Activated CD4-positive, alpha-beta T cell treated with anti-CD3 and anti-CD28 coated beads for 48 hours (primary cell): ENCODE results near the gene CPA5.
"Not testable (repeated sequence)": the region's sequence is repeated elsewhere in the genome, so short reads cannot be mapped to it uniquely, and the experiment has no call there.

Experiments used
- DNase-seq: peaks from one replicate; pipeline ENCODE4 v3.0.0-alpha.2; 2020

CPA5 gene

DNA sequence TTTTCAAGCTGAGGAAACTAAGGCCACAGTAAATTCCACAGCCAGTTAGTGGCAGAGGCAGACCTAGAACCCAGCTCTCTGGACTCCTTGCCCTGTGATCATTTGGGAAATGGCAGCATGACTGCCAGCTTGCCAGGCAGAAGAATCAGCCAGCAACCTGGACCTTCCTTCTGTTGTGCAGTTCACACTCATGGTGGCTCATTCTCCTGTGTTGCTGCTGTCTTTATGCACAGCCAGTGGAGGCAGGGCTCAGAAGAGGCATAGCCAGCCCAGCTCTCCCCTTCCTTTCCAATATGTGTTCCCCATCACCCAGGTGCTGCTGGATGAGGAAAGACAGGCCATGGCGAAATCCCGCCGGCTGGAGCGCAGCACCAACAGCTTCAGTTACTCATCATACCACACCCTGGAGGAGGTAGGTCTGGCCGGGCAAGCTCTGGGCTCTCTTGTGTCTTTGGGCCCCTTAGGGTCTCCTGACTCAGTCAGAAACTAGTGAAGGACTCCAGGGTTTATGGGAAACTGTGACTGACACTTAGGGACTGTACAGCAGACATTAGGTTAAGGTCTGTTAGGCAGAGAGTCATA is 14.8 kb downstream of the CPA5 start:
- DNase-seq: no peak

DNA sequence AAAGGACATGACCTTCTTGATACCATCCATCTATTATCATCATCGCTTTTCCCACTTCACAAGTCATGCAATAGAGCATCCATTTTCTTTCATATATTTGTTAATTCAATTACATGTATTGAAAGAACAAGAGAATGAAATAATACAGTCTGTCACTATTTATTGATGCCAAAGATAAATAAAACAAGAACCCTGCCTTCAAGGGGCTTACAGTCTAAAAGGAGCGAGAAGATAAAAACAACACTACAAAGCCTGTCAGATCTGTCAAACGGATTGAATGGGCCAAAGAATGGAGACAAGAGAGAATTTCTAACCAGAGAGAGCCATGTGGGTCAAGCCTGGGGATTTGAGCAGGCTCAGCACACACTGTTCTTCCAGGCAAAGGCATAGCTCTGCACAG is 15.9 kb downstream of the CPA5 start:
- DNase-seq: no peak

DNA sequence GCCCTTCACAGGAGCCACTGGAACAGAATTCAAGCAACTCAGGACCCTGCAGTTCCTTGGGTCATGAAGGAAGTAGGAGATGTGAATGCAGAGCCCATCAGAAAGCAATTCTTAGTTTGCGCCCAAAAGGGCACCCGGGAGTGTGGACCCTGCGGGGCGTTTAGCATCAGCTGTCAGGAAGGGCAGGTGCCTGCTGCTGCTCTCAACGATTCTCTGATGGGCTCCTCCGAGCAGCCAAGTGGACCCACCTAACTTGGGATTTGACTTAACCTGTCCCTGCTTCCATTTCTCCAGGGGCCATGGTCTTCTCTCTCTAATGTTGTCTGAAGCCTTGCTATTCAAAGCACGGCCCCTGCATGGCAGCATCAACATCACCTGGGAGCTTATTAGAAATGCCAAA is 17.1 kb downstream of the CPA5 start:
- no peak for DNase-seq

DNA sequence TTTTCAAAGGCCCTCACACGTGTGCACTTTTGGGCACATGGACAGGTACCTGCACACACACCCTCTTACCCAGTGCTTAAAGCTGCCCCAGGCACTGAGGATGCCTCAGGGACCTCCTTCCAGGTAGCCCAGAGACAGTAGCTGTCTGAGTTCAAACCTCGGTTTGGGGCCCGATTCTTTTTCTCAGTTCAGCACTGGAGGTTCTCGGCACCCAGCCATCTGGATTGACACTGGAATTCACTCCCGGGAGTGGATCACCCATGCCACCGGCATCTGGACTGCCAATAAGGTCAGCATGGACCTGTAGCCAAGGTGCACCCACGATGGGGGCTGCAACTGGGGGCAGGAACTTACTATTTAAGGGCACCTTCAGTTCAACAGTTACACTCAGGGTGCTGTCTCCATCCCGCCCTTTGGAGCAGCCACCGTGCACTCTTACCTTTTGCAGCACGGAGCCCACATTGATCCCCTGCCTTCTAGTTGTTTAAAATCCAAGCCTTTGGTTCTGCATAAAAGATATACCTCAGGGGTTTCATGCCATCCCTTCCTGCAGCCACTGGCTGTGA is 17.7 kb downstream of the CPA5 start:
- no peak for DNase-seq

DNA sequence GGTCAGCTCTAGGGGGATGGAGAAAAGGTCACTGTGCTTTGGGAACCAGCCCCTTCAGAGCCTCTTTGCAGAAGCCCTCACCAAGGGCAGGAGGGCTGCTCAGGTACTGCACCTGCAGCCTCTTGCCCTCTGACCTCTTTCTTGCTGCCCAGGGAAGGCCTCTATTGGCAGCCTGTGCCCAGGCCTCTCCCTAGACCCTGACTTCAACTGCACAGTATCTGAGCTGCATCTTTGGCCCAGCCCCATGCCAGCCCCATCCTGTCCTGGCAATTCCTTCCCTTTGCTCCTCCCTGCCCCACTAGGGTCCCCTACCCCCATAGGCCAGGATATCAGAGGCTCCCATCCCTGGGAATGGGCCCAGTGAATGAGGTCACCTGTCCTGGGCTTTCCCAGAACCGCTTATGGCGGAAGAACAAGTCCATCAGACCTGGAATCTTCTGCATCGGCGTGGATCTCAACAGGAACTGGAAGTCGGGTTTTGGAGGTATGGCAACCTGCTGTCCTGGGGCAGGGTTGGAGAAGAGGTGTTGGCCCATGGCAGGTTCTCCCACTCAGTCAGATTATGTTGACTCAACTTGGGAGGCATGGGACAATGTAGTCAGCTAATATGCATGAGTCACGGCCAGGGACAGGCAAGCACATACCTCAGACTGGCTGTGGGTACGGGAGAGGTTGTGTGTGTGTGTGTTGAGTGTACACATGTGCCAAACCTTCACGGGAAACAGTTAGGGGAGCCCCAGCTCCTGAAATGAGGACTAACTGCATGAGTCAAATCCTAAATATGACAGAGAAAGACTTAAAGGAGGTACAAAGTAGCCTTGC is 18.6 kb downstream of the CPA5 start:
- DNase-seq: peak; percentile 82

DNA sequence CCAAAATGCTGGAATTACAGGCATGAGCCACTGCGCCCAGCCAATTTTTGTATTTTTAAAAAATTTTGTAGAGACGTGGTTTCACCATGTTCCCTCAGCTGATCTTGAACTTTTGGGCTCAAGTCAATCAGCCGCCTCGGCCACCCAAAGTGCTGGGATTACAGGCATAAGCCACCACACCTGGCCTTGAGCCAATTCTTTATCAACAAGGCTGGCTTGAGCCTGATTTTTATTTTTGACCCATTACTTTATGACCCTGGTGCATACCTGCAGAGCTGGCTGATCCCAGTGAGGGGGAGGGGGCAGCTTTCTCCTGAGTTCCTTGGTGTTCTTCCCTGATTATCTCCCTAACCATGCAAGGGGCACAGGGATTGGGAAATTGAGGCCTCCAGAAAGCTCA is 19.8 kb downstream of the CPA5 start:
- DNase-seq: no peak

DNA sequence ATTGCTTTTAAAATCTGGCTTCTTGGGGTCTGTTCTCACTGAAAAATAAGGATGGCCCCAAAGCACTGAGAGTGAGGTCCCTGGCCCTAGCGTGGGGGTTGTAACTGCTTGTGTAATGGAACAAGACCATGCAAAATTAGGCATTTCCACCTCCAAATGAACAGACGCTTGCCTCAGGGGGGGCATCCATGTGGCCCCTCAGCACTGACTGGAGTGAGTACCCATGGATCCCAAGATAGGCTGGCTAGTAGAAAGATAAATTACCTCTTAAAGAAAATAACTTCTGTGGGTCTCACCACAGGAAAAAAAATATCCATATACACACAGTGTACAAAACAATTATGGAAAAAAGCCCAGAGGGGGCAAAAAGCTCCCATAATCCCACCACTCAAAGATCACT is 20.5 kb downstream of the CPA5 start:
- DNase-seq: no peak

DNA sequence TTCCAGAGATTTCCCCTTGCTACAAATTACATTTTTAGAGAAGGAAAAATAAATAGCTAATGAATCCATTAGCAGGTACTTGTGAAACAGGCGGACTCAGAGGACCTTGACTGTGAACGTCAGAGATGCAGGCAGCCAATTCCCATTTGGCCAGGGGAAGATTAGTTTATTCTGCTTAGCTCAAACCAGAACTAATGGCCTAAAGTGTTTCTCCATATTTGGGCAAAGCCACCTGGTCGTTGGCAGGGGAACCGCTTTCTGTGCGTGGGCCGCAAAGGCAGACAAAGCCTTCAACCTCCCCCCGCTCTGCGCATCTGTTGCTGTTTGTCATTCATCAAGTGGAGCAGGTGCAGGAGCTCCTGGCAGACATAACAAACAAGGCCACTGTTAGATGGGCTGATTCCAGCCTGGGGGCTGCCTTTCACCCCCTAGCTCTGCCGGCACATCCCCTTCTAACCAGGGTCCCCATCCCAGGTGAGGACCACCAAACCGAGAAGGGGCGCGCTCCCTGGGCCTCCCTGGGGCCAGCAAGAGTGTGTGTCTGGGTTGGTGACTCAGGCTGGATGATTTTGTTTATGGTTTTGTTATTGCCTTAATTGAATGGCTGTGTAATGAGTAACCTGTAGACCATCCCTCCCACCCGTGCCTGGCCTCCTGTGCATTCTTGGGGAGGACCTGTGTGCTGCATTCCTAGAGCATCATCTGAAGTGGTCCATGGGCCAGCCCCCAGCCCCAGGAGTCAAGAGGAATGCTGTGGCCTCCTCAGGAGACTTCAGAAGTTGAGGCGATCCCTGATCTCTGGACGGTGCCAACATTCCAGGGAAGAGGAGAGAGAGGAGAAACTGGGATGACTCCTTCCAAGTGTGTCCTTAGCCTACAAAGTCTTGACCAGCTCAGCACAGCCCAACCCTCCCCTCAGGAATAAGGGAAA is 21.2 kb downstream of the CPA5 start:
- peak; percentile 53 for DNase-seq

DNA sequence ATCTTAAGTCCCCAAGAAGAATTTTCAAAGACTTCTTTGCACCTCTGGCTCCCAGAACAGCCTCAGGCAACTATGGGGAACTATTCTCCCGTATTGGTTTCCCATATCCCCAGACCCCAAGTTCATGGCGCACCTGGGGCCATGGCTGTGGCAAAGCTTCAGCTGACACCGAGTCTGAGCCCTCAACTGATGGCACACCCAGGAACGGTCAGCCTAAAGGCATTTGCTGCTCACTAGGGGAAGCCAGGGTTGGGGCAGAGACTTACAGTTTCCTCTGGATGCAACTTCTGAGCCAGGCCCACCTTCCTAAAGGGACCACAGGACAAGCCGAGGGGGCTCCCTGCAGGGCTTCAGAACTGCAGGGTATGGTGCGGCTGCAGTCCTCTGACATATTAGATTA is 21.9 kb downstream of the CPA5 start:
- no peak for DNase-seq

DNA sequence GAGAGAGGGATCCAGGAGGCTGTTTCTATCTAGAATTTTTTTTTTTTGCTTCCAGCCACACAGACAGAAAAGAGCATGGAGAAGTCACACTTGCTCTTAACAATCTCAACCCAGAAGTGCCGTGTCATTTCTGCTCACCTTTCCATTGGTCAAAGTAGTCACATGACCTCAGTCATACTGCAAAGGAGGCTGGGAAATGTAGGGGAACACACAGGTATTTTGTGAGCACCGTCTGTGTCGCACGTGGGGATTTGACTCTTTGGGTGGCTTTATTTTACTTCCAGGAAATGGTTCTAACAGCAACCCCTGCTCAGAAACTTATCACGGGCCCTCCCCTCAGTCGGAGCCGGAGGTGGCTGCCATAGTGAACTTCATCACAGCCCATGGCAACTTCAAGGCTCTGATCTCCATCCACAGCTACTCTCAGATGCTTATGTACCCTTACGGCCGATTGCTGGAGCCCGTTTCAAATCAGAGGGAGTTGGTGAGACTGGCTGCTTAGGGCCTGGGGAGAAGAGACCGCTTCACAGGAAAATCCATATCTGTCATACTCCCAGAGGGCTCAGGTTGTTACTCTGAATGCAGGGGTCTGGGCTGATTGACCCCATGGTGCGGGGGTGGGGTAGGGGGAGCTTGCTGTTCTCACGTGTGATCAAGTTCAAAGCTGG is 22.6 kb downstream of the CPA5 start:
- DNase-seq: peak; percentile 16

DNA sequence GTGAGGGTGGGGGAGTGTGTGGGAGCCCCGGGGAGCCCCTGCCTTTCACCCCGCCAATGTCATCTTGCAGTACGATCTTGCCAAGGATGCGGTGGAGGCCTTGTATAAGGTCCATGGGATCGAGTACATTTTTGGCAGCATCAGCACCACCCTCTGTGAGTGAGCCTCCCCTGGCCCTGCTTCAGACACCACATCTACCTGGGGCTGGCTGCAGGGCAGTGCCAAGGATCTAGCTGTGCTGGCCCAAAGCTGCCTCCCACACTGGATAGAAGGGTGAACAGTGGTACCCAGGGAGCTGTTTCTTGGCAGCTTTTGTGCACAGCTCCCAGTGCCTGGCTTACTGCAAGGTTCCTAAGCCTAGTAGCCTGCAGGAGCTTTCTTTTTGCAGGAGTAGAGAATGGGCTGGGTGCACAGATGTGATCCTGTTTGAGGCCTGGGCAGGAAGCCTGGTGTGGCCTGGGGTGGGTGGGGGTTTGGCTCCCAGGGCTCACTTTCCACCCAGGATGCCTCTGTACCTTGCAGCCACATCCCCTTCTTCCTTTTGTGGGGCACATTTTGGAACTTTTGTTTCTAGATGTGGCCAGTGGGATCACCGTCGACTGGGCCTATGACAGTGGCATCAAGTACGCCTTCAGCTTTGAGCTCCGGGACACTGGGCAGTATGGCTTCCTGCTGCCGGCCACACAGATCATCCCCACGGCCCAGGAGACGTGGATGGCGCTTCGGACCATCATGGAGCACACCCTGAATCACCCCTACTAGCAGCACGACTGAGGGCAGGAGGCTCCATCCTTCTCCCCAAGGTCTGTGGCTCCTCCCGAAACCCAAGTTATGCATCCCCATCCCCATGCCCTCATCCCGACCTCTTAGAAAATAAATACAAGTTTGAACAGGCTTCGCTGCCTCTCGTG is 23.5 kb downstream of the CPA5 start:
- DNase-seq: no peak

DNA sequence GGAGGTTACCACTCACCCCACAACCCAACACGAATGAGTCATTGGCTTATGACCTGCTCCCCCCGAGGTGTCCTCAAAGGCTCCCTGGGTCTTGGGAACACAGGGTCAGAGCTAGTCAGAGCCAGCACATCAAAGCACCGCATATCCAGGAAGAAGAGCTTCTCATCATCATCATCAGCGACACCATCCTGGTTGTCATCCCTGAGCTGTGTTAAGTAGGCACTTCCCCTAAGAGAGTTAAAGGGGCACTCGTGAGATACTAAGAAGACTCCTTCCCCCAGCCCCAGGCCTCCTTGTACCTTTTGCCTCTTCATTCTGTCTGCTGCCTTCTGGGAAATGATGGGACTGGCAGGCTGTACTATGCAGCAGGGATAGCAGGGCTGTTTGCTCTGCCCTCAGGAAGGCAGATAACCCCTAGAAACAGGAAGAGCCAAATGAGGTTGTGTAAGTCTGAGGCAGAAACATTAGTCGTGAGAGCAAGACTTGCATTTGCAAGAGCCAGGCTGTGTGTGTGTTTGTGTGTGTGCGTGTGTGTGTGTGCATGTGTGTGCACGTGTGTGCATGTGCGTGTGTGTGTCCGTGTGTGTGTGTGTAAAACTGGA is 24.6 kb downstream of the CPA5 start:
- no peak for DNase-seq

DNA sequence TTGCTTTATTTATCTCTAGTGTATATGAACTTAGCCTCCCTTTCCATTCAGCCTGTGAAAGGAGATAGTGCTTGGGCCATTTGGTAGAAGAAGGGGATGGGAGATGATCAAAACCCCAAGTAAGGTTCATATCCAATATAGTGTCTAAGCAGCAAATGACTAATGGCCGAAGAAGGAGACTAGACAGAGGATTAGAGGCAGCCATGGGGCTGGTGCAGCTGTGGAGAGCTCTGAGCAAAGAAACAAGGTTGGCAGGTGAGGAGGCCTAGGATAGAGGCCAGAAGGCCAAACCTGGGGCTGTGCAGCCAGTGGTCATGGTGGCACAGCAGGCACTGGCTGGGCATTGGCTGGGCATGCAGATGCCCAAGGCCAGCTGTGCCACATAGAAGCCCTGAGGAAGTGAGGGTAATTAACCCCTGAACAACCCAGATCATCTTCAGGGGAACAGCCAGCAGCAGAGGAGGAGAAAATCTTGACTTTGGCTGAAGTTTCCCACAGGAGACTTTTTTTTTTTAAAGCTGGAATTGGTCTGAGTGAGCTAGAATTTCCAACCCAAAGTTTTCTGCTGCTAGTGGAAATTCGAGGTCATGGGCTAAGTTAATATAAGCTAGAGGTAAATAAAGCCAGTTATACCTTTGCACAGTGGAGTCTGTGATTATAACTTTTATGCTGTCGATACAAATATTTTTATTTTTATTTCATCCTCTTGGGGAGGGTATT is 25.4 kb downstream of the CPA5 start:
- no peak for DNase-seq

DNA sequence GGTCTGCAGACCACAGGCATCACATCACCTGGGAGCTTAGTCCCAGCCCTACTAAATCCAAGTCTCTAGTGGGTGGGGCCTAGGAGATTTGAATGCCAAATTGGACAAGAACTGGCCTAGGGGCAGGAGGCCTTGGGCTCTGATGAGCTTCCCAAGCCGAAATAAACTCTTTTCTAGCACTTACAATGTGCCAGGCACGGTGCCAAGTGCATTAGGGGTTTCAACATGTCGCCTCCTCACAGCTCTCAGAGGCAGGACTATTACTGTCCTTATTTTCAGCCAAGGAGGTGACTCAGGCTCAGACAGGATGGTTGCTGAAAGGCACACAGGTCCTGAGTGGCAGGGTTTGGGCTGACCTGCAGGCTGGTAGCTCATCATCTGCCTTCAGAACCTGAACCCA is 26.4 kb downstream of the CPA5 start:
- no peak for DNase-seq

DNA sequence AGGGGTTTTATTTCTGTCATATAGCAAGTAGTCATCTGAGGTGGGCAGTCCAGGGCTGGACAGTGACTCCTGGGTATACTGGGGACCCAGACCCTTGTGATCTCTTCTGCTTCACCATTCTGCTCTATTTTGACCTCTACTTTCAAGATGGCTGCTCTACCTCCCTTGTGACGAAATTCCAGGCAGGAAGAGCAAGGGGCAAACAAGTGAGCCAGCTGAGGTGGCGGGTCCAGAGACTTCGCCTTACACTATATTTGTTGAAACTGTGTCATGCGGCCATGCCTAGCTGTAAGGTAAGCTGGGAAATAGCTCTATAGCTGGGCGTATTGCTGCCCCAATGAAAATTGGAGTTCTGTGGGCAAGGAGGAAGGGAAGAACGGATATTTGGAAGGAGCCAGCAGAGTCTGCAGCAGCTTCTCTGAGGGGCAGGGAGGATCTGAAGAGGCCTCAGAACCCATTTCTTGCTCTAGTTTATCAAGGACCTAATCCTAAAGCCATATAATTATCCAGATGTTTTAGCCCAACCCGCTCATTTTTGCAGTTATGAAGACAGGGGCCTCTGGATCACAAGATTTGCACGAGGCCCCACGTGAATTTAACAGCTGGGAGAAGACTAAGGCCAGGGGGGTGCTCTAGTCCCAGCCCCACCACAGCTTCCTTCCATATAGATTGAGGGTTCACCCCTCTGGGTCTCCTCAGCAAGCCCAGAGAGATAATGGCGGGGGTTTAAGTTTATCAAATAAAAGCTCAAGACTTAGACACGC is 28.0 kb downstream of the CPA5 start:
- no peak for DNase-seq

DNA sequence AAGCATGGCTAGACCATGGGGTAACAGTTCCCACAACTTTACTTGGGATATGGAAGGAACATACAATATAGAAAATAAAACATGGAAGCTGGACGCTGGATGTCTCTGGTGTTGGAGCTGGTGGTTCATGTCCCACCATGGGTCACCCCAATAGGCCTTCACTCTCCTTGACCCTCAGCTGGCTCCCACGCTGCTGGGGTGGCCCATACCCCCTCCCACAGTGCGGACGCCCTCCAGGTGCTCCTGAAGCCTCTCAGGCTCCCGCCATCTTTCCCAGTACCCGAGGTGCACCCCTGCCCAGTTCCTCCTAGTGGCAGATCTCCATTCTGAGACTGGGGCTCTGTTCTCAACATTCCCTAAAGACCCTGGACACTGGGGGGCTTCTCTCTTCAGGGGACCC is 29.9 kb downstream of the CPA5 start:
- DNase-seq: no peak

DNA sequence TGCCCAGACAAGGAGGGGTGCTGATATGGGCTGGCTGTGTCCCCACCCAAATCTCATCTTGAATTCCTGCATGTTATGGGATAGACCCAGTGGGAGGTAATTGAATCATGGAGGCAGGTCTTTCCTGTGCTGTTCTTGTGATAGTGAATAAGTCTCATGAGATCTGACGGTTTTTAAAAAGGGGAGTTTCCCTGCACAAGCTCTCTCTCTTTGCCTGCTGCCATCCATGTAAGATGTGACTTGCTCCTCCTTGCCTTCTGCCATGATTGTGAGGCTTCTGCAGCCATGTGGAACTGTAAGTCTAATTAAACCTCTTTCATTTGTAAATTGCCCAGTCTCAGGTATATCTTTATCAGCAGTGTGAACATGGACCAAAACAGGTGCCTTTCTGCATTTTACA is 31.8 kb downstream of the CPA5 start:
- not testable (repeated sequence) for DNase-seq

DNA sequence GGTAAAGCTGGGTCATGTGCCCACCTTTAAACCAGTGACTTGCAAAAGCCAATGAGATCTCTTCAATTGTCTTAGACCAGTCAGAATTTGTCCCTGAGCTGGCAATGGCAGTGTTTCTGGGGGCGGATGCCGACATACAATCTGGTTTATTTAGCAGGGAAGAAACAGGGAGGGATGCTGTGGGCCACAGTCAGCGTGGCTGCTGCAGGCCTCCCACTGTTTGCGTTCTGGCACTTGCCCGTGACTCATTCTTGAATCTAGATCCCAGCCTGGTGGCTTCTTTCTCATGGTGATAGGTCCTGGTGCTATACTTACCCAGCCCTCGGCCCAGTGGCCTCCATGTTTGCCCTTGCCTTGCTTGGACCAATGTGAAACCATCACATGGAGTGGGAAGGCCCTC is 32.6 kb downstream of the CPA5 start:
- no peak for DNase-seq

DNA sequence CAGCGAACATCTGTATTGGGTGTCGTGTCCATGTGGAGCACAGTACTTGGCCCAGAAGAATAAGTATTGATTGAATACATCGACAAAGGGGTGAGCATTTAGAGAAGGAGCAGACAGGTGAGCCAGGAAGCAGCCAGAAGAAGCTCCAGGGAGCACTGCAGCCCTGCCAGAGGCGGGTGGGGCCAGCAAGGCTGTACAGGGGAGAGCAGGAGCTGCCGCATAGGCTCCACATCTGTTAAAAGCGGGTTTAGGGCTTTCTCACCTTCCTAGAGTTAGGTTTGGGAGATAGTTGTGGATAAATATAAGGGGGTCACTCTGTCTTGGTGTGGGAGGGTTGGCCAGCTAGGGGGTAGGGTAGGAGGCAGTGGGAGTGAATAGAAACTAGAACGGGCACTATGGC is 34.4 kb downstream of the CPA5 start:
- DNase-seq: no peak

DNA sequence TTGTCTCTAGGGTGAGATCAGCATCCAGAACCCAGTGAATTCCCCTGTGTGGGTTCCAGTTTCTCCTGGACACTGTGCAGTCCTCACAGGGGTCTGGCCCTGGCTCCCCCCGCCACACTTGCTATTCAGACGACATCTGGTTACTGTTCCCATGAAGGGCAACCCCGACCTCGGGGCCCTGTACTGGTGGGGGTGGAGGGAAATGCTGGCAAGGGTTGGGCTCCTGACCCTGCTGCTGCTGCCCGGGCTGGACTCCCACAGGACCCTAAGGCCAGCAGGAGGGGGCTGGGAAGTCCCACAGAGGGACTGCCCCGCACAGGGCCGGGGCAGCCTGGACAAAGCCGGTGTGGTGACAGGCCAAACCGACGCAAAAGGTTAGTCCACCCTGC is 34.9 kb downstream of the CPA5 start:
- no peak for DNase-seq
